HepG2 (cell line): ENCODE results near the gene RDH13. TPM values are rescaled to one million over a fixed set of nuclear protein-coding genes. Genes with fewer than 3 reads are reported as not detected.

Experiments used
- ATAC-seq: fragments of 200-7000 bp; cut with Tn5 transposase; 3 replicates; pipeline ENCODE4 v1.9.1; 2020; ENCODE audit warnings: mild to moderate bottlenecking, moderate library complexity
- BruUV-seq: library from RNA; stranded (reverse); fragments of 400-500 nt; replicated peaks from 2 replicates; lab custom pipeline; 2021; lab: Mats Ljungman, UMichigan
- CTCF ChIA-PET: fragments of 300-600 bp; formaldehyde crosslinking; extraction: SDS; loops from one replicate; lab custom pipeline; 2021; ENCODE audit warnings: low total read pairs, inconsistent platforms, low intra/inter-chr PET ratio; lab: Yijun Ruan, JAX
- POLR2A ChIA-PET: fragments of 350-600 bp; sonication (Branson Sonifier 250); formaldehyde crosslinking; loops from one replicate; lab custom pipeline; 2020; ENCODE audit warnings: antibody characterized with exemption, inconsistent platforms; lab: Yijun Ruan, JAX
- DNase-seq: peaks from one replicate; pipeline ENCODE4 v3.0.0-alpha.2; 2015; ENCODE audit warnings: low spot score
- FAIRE-seq: peaks from 3 replicates; lab custom pipeline; 2011; peaks lifted over from hg19 to GRCh38; lab: Jason Lieb, UNC
- H2AFZ ChIP-seq: one replicate; pipeline ENCODE4 v1.6.1; 2011; ENCODE audit warnings: low read length, inconsistent platforms
- H3K27ac ChIP-seq: fragments of 300-600 bp; 3 replicates; pipeline ENCODE4 v1.8.0; 2011; ENCODE audit warnings: mixed run types, mild to moderate bottlenecking, mixed read lengths, low read length, inconsistent platforms; ENCODE audit not compliant: insufficient read depth; ENCODE audit errors: extremely low read length
- H3K27me3 ChIP-seq, 2 experiments: fragments of 200-600 bp in 1 of 2; 2 replicates in 1 of 2; 3 replicates in 1 of 2; pipeline versions ENCODE4 v1.6.0 to v1.8.0; 2011; ENCODE audit warnings: low read length in 2 of 2, mild to moderate bottlenecking in 2 of 2, moderate library complexity in 2 of 2, inconsistent platforms in 1 of 2; ENCODE audit not compliant: insufficient read depth in 2 of 2, control insufficient read depth in 1 of 2
- H3K36me3 ChIP-seq, 2 experiments: fragments of 200-600 bp in 1 of 2; replicated peaks in 1 of 2; 2 replicates in 1 of 2; 3 replicates in 1 of 2; pipeline versions ENCODE4 v1.5.1 to v1.8.0; 2011; ENCODE audit warnings: low read length in 2 of 2, inconsistent platforms in 1 of 2; ENCODE audit not compliant: insufficient read depth in 2 of 2, control insufficient read depth in 1 of 2
- H3K4me1 ChIP-seq: 2 replicates; pipeline ENCODE4 v1.5.1; 2012; ENCODE audit warnings: low read length, inconsistent platforms; ENCODE audit not compliant: insufficient read depth
- H3K4me2 ChIP-seq: 2 replicates; pipeline ENCODE4 v1.6.0; 2011; ENCODE audit warnings: low read depth, low read length, inconsistent platforms
- H3K4me3 ChIP-seq, 3 experiments: fragments of 200-600 bp in 1 of 3; sonication (generic), shearing (Covaris generic) in 1 of 3; replicated peaks in 1 of 3; 2 replicates each; pipeline ENCODE4 v1.5.1; 2011 to 2016; ENCODE audit warnings: low read length in 3 of 3, inconsistent platforms in 2 of 3, low read depth in 2 of 3, mild to moderate bottlenecking in 2 of 3, control low read depth in 1 of 3, mixed read lengths in 1 of 3; ENCODE audit not compliant: insufficient read depth in 1 of 3
- H3K79me2 ChIP-seq: one replicate; pipeline ENCODE4 v1.6.1; 2011; ENCODE audit warnings: low read length, inconsistent platforms; ENCODE audit not compliant: insufficient read depth
- H3K9ac ChIP-seq: 2 replicates; pipeline ENCODE4 v1.6.0; 2011; ENCODE audit warnings: mild to moderate bottlenecking, low read depth, low read length, inconsistent platforms; ENCODE audit not compliant: insufficient read depth
- H3K9me3 ChIP-seq: 2 replicates; pipeline ENCODE4 v1.5.1; 2012; ENCODE audit warnings: mild to moderate bottlenecking, low read length
- H4K20me1 ChIP-seq: 2 replicates; pipeline ENCODE4 v1.6.0; 2011; ENCODE audit warnings: inconsistent platforms, mild to moderate bottlenecking, low read length, moderate library complexity; ENCODE audit not compliant: insufficient read depth
- CAMTA2 ChIP-seq: sonication (generic); formaldehyde crosslinking; IDR thresholded peaks from 2 replicates; pipeline ENCODE4 v1.4.0; 2020; ENCODE audit warnings: mild to moderate bottlenecking, missing genetic modification reagents, borderline replicate concordance
- CBFB ChIP-seq: sonication (generic); formaldehyde crosslinking; IDR thresholded peaks from 2 replicates; pipeline ENCODE4 v1.4.0; 2020; ENCODE audit warnings: missing genetic modification reagents
- DPF2 ChIP-seq: sonication (generic); formaldehyde crosslinking; IDR thresholded peaks from 2 replicates; pipeline ENCODE4 v1.4.0; 2020; ENCODE audit warnings: mild to moderate bottlenecking, low read depth, missing genetic modification reagents, borderline replicate concordance
- JDP2 ChIP-seq: sonication (generic); formaldehyde crosslinking; IDR thresholded peaks from 2 replicates; pipeline ENCODE4 v1.8.1; 2022; ENCODE audit warnings: missing genetic modification reagents, borderline replicate concordance
- KDM3A ChIP-seq: IDR thresholded peaks from 2 replicates; pipeline ENCODE4 v1.6.1; 2018; ENCODE audit warnings: low read depth, missing compliant biosample characterization
- PRMT3 ChIP-seq: sonication (generic); formaldehyde crosslinking; IDR thresholded peaks from 2 replicates; pipeline ENCODE4 v1.8.1; 2022; ENCODE audit warnings: low read depth, mild to moderate bottlenecking, moderate library complexity, missing genetic modification reagents, borderline replicate concordance
- SCMH1 ChIP-seq: sonication (generic); formaldehyde crosslinking; IDR thresholded peaks from 2 replicates; pipeline ENCODE4 v1.9.0; 2021; ENCODE audit warnings: missing genetic modification reagents, mild to moderate bottlenecking, borderline replicate concordance
- SKI ChIP-seq: fragments of 450-650 bp; IDR thresholded peaks from one replicate; pipeline ENCODE4 v1.6.1; 2018; ENCODE audit warnings: mild to moderate bottlenecking; ENCODE audit not compliant: partially characterized antibody
- SMARCC2 ChIP-seq: fragments of 450-650 bp; IDR thresholded peaks from 2 replicates; pipeline ENCODE4 v1.6.1; 2017; ENCODE audit warnings: antibody characterized with exemption, mild to moderate bottlenecking
- TOE1 ChIP-seq: sonication (generic); formaldehyde crosslinking; IDR thresholded peaks from 2 replicates; pipeline ENCODE4 v1.4.0; 2020; ENCODE audit warnings: mild to moderate bottlenecking, missing genetic modification reagents
- XBP1 ChIP-seq: sonication (generic); formaldehyde crosslinking; IDR thresholded peaks from 2 replicates; pipeline ENCODE4 v1.5.0; 2020; ENCODE audit warnings: missing genetic modification reagents
- ZEB1 ChIP-seq: IDR thresholded peaks from 2 replicates; pipeline ENCODE4 v1.6.1; 2012; ENCODE audit warnings: mild to moderate bottlenecking, low read depth, inconsistent platforms; ENCODE audit not compliant: insufficient replicate concordance
- ZFP82 ChIP-seq: sonication (generic); formaldehyde crosslinking; IDR thresholded peaks from 2 replicates; pipeline ENCODE4 v1.5.1; 2020; ENCODE audit warnings: mild to moderate bottlenecking, missing genetic modification reagents, borderline replicate concordance
- ZNF224 ChIP-seq: sonication (generic); formaldehyde crosslinking; IDR thresholded peaks from 2 replicates; pipeline ENCODE4 v1.5.0; 2020; ENCODE audit warnings: mild to moderate bottlenecking, missing genetic modification reagents
- ZNF256 ChIP-seq: sonication (generic); formaldehyde crosslinking; conservative IDR thresholded peaks from 2 replicates; pipeline ENCODE4 v1.4.0; 2020; ENCODE audit warnings: missing genetic modification reagents
- ZNF343 ChIP-seq: sonication (generic); formaldehyde crosslinking; IDR thresholded peaks from 2 replicates; pipeline ENCODE4 v1.4.0; 2020; ENCODE audit warnings: mild to moderate bottlenecking, missing genetic modification reagents
- ZSCAN29 ChIP-seq: sonication (generic); formaldehyde crosslinking; conservative IDR thresholded peaks from 2 replicates; pipeline ENCODE4 v1.4.0; 2020; ENCODE audit warnings: mild to moderate bottlenecking, missing genetic modification reagents
- whole genome bisulfite sequencing: methylation state at CpG from one replicate; pipeline ENCODE4 v1.1.6; 2017; ENCODE audit warnings: low lambda C conversion rate; 5-methylcytosine and 5-hydroxymethylcytosine counted together
- in situ Hi-C: cut with HindIII; loops from 2 replicates; pipeline ENCODE4 v1.10.0; 2017; ENCODE audit warnings: low pct_unique_long_range_greater_than_20kb; ENCODE audit not compliant: extremely low pct_ligation_motif_present
- intact Hi-C: fragments of 100-400 bp; cut with micrococcal nuclease; formaldehyde crosslinking; loops from one replicate; pipeline ENCODE4 v1.10.0; 2022; ENCODE audit not compliant: unreplicated experiment
- polyA plus RNA-seq, 8 experiments: library from polyadenylated mRNA; depleted of rRNA in 3 of 8; stranded (reverse) in 7 of 8; unstranded in 1 of 8; fragments of >200 nt; fragmentation: Illumina TruSeq in 4 of 8; extraction: Trizol in 4 of 8; gene quantifications; 2 replicates each; pipeline versions ENCODE4 v1.2.1 to v1.2.3, GENCODE V29; 2011 to 2016; ENCODE audit warnings: low read depth in 4 of 8, missing spikeins in 1 of 8, mixed read lengths in 1 of 8; ENCODE audit not compliant: insufficient read depth in 1 of 8
- total RNA-seq, 5 experiments: library from RNA; depleted of rRNA; stranded (reverse); fragments of >200 nt; fragmentation: Illumina TruSeq; extraction: Trizol; gene quantifications; 2 replicates each; pipeline ENCODE4 v1.2.3, GENCODE V29; 2016; ENCODE audit warnings: low read depth in 1 of 5
- TF ChIP-seq, protein P1 (sequence below): sonication (generic); formaldehyde crosslinking; IDR thresholded peaks from 2 replicates; pipeline ENCODE4 v1.5.0; 2020; ENCODE audit warnings: mild to moderate bottlenecking, missing genetic modification reagents, moderate library complexity

Gene RDH13
- total and polyA plus RNA-seq, 2 of the 13 experiments (the other 11 are each of a cell fraction or from before 2014, with no cell fraction given): 13.4 to 21.5 TPM

- Histone ChIP-seq H3K4me2 (no peak overlapping the region), H3K9me3 (no peaks in the 10 kb centered on the region), H3K27ac (no peak overlapping the region), H3K79me2 (no peaks in the 10 kb centered on the region), H3K9ac (no peak overlapping the region), H4K20me1 (no peaks in the 10 kb centered on the region), H3K4me1 (no peaks in the 10 kb centered on the region), H2AFZ (no peak overlapping the region), H3K4me3 (no peak overlapping the region), H3K27me3 (peaks cover 3 to 19% of the 10 kb centered on the region in 2 experiments; a peak in 4 of 5 replicates)
- no TSS peak for BruUV-seq
- in situ Hi-C loops (no loop called here), intact Hi-C loops (no loop called here)
- POLR2A ChIA-PET: no interaction called here
- WGBS: 26% methylated on average over 5 of the region's 5 CpGs
- DNase-seq (no peak), ATAC-seq (no peak)
- CTCF ChIA-PET: no interaction called here
- TF ChIP-seq ZNF343 (CRISPR knock-in tag) (no peak), DPF2 (CRISPR knock-in tag) (no peak), TOE1 (CRISPR knock-in tag) (no peak), CBFB (CRISPR knock-in tag) (no peak), SKI (no peak), SMARCC2 (no peak), PRMT3 (CRISPR knock-in tag) (no peak)
- TF ChIP-seq, all 625 proteins: peak for 0
- H3K36me3 ChIP-seq: no peaks in the 10 kb centered on the region
- FAIRE-seq: no peak
Measured at GRCh38 chr19:55013596-55013995, 49.4 kb downstream of the RDH13 start.

GRCh38 chr19:55012306-55012705 is 50.6 kb downstream of the RDH13 start:
- ChIA-PET CTCF (no interaction called here), POLR2A (no interaction called here)
- H3K27me3 ChIP-seq: peaks cover 3 to 19% of the 10 kb centered on the region in 2 experiments; a peak in 4 of 5 replicates
- ATAC-seq (no peak), FAIRE-seq (no peak), DNase-seq (no peak)
- no peak overlapping the region for H3K4me3 ChIP-seq
- intact Hi-C loops: no loop called here
- no peak overlapping the region for H3K4me2 ChIP-seq
- in situ Hi-C loops: no loop called here
- H2AFZ ChIP-seq: no peak overlapping the region
- no peaks in the 10 kb centered on the region for H3K4me1 ChIP-seq
- BruUV-seq: no TSS peak
- H3K79me2 ChIP-seq: no peaks in the 10 kb centered on the region
- H3K36me3 ChIP-seq: no peaks in the 10 kb centered on the region
- H4K20me1 ChIP-seq: no peaks in the 10 kb centered on the region
- no peak overlapping the region for H3K27ac ChIP-seq
- H3K9ac ChIP-seq: no peak overlapping the region
- H3K9me3 ChIP-seq: no peaks in the 10 kb centered on the region
- 24% methylated on average over 4 of the region's 4 CpGs for WGBS
- TF ChIP-seq ZNF224 (CRISPR knock-in tag) (no peak), ZEB1 (no peak), KDM3A (CRISPR knock-in tag) (no peak), SCMH1 (no peak), ZNF256 (CRISPR knock-in tag) (no peak), JDP2 (CRISPR knock-in tag) (no peak), ZSCAN29 (CRISPR knock-in tag) (no peak), CAMTA2 (CRISPR knock-in tag) (no peak), ZFP82 (no peak), XBP1 (no peak)
- TF ChIP-seq, protein P1, sequence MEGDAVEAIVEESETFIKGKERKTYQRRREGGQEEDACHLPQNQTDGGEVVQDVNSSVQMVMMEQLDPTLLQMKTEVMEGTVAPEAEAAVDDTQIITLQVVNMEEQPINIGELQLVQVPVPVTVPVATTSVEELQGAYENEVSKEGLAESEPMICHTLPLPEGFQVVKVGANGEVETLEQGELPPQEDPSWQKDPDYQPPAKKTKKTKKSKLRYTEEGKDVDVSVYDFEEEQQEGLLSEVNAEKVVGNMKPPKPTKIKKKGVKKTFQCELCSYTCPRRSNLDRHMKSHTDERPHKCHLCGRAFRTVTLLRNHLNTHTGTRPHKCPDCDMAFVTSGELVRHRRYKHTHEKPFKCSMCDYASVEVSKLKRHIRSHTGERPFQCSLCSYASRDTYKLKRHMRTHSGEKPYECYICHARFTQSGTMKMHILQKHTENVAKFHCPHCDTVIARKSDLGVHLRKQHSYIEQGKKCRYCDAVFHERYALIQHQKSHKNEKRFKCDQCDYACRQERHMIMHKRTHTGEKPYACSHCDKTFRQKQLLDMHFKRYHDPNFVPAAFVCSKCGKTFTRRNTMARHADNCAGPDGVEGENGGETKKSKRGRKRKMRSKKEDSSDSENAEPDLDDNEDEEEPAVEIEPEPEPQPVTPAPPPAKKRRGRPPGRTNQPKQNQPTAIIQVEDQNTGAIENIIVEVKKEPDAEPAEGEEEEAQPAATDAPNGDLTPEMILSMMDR: no peak
